HG03354 (cell line): Measurements from ENCODE around the gene PDCD10.

Experiments used
- ATAC-seq: cut with Tn5 transposase; IDR thresholded peaks from one replicate; pipeline ENCODE4 v1.9.1; 2021; ENCODE audit warnings: mild to moderate bottlenecking; ENCODE audit not compliant: unreplicated experiment, poor library complexity, severe bottlenecking

The PDCD10 gene

DNA sequence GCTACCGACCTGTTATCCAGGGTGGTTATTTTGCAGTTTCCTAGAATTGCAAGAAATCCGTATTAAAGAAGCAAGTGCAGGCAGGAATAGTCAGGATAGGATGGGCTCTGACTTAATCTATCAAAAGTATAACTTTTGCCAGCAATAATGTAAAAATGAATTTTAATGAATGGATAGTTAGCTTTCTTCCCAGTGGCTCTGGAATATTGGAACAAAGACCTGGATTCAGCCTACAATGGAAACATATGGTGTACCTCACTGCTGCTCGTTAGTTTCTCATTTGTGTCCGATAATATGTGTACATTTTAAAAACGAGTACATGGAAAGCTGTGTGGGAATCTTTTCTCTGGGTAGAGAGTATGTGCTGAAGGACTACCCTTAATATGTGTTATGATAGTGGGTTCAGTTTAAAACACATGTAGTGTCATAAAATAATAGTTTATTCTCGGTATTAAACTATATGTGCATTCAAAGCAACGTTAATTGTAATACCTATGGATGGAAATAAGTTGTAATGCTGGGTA lies 1.6 kb upstream of the PDCD10 start:
- ATAC-seq, result no peak

DNA sequence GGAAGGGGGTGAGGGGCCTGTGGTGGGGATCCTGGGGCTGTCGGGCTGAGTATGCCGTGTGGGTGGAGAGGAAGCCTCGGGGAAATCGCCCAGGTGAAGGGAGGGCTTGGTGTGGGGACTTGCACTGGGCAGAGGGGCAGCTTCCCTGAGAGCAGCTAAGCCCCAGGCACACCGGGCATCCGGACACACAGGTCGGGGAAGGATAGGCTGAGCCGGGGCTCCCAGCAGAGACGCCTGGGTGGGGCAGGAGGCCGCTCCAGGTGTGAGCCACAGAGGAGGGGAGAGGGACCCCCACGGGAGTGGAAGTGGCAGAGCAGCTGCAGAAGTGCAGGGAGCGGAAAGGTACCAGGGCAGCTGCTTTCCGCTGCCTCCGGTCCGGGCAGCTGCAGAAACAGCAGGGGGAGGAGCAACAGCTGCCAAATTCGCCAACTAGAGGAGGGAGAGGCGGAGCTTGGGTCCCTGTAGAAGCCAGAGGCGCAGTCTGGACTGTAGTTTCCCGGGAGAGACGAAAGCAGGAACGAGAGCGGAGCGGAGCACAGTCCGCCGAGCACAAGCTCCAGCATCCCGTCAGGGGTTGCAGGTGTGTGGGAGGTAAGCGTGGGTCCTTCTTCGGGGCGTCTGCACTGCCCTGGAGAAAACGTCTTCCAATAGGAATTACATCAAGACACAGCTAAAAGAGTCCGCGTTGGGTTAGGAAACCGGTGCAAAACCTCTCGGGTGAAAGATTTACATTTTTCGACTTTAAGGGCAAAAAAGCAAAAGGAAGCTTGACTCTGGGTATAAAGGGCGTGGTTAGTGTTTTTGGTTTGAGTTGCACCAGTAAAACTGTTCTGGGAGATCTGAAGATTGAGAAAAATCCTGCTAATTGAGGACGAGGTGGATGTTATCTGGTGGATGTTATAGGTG lies 794 bp upstream of the PDCD10 start, which contains the start of gene SERPINI1:
Gene SERPINI1 (plus strand): TSS at position 489 of the 906 bp plus-strand sequence. CDS start 53,408 bp downstream, outside the sequence.
- ATAC-seq, result peak; percentile 66

DNA sequence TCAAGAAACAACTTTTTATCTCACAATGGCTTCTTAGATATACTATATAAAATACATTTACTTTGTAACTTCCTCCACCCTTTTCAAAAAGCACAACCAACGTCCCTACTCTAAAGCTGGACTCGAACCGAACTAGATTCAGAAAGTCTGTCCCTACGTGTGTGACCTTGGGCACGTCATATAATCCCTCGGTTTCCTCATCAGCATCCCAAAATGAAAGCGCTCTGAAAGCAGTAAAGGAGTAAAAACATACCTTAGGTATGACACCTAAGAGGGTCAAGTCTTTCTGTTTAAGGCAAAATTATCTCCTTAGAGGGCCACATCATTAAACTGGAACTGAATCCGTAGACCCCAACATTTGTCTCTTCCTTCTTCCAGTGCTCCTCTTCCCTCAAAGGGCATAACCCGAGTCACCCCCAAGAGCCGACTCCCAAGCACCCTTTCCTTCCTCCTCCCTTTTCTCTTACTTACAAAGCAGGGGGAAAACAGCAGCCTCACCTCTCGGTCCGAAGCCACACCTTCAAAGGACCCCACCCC lies 663 bp downstream of the PDCD10 start:
- no peak for ATAC-seq

DNA sequence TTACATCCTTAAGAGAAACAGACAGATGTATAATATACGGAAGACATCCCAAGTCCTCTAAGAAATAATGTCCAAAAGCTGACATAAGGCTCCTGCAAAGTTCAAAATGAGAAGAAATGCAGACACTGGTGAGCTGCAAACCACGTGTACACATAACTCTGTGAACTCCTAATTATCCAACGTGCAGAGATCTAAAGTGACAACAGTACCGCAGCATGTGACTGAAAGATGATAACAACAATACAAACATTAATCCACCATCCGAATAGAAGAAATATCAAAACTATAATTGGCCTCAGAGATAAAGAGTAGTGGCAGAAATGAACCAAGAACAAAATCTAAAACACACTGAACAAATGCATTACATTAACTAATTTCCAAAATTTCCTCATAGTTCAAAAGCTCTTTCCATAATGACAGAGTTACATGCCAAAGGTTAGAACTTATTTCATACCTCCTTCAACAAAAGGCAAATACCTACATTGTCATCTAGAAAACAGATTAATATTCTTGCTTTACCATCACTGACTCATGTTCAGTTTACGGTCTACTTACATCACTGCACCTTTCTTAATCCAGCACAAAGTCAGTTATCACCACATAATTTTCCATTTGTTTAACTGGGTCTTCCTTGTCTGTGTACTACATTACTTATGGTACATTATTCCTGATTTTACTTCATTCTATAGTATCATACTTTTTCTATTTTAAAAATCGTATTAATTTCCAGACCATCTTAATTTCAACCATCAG lies 2.2 kb downstream of the PDCD10 start:
- no peak for ATAC-seq

DNA sequence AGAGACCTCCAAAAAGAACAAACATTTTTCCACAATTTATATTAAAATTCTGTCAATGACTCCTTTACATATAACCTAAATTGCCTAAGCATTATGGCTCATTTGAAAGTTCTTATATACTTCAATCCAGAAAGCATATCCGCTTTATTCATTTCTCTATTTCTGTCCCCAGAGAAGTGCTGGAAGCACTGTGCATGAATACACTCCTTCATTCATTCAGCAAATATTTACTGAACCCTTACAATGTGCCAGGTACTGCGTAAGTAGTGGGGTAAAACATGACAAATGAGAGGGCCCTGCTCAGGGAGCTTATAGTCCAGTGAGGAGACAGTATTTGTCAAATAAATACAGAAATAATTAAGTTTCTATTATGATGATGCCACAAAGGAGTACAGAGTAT lies 3.3 kb downstream of the PDCD10 start:
- ATAC-seq, result no peak

DNA sequence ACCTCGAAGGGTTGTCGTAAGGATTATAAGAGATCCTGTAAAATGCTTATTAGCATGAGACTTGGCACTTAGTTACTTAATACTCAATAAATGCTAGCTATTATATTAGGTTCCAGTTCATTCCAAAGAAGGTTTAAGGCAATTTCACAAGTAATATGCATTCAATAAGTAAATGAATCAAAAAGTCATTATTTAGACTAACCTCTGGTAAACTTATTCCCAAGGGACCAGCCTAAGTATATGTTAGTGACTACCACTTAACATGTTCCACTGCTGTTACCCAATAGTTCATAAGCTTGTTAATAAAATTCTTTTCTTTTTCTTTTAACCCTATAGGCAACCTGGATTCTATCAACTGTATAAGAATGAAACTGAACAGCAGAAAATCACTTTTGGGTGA lies 5.1 kb downstream of the PDCD10 start:
- ATAC-seq, result no peak

DNA sequence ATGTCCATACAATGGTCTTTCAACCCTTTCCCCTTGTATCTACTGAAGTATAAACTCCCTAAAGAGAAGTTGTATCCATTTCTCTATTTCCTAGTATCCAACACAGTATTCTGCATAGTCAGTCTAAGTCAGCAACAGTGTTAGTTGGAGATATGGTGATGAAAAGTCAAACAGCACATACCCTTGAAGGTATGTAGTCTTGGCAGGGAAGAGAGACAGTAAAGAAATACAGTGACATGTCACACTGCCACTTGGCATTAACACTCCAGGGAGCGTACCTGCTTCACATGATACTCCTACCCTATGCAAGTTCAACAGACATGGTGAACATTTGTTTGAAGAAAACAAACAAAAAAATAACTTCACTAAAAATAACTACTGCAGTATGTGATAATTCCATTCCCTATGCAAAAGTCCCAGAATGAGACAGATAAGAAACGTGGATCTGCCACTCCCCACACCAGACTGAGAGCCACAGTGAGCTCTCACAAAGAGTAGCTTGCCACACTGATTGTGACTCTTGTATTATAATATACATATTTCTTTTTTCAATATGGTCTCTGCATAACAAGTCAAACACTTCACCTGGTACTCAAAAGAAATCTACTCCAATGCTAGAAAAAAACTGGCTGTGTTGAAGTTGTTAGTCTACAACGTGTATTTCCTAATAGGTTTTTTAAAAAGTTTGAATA lies 5.9 kb downstream of the PDCD10 start:
- no peak for ATAC-seq

DNA sequence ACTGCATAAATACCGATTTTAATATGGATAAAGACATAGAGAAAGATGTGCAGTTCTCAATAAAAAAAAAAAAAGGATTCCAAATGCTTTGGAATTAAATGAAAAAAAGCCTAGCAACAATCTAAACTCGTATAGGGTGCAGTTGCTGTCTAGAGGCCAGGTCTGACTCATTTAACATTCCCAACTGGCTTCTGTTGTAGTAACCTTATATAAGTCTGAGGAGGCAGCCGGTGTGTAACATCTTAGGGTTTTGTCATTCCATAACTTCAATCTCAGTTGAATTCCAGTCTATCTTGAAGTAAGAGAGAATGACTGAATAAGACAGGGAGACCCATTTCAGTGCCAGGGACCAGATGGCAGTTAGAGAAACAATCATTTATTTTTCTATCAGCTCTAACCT lies 6.5 kb downstream of the PDCD10 start:
- ATAC-seq, result no peak

DNA sequence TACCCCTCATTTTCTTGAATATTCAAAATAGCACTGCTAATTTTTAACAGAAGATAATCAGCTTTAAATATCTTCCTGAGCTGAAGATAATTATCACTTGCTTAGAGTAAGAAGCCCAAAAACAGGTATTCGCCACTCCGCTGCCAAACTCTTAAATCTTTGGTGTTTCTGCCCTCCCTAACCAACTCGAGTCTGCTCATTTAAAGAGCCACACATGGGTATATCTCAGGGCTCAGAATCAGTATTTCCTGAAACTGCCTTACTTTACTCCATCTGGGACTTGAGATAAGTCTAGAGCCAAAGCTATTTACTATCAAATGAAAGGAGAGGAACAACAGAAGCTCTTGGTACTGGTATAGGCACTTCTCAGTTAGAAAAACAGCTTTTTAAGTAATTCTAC lies 10.8 kb downstream of the PDCD10 start:
- ATAC-seq, result no peak

DNA sequence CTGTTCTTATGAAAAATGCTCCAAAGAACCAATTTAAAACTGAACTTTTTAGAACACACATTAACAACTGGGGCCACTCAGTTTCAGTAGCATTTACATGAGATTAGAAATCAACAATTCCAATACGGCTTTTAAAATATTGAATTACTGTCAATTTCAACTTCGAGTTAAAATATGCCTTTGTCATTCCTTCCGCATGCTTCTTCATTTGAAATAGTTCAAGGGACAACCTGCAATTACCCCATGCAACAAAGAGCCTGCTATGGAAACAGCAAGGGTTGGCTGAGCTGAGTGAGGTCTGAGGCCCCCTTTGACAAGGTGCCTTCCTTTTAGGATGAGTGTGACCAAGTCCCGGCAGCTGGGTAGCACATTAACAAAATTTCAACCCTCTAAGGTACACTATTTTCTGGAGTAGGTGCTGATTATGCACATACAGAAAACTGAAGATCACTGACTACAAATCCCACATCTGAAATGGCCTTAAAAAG lies 11.6 kb downstream of the PDCD10 start:
- no peak for ATAC-seq

DNA sequence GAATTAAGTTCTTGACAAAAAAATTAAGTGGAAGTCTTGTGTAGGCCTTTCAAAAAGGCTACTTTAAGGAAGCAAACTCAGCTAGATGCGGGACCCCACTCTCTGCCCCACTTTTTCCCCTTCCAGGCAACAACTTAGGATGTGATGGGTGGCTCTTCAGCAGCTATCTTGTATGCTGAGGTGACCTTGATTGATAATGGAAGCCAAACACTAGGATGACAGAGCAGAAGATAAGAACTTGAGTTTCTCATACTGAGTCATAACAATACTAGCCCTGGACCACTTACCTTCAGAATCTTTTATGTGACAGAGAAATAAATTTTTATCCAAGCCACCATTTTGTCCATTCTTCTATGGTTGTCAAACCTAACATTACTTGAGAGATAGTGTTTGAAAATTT lies 16.1 kb downstream of the PDCD10 start:
- ATAC-seq, result no peak

DNA sequence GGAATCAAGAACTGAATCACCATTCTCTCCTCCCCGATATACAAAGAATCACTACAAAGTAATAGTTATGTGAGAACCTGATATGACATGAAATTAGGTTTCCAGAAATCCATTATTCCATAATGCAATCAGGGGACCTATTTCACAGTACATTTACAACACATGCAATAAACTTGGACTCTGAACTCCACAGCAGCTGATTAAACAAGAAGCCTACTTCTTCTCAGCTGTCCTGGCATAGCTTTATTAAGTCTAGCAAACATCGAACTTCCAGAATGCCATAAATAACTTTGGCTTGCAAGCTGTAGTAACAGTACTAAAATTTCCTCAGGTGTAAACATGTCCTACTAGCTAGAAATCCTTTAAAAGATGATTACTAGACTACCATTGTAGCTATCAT lies 17.8 kb downstream of the PDCD10 start:
- ATAC-seq, result no peak

DNA sequence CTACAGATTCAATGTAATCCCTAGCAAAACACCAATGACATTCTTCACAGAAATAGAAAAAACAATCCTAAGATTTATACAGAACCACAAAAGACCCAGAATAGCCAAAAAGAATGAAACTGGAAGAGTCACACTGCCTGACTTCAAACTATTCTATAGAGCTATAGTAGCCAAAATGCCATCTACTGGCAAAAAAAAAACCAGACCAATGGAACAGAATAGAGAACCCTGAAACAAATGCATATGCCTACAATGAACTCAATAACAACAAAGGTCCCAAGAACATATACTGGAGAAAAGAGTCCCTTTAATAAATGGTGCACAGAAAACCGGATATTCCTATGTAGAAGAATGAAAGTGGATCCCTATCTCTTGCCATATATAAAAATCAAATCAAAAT lies 19.8 kb downstream of the PDCD10 start:
- ATAC-seq, result no peak

DNA sequence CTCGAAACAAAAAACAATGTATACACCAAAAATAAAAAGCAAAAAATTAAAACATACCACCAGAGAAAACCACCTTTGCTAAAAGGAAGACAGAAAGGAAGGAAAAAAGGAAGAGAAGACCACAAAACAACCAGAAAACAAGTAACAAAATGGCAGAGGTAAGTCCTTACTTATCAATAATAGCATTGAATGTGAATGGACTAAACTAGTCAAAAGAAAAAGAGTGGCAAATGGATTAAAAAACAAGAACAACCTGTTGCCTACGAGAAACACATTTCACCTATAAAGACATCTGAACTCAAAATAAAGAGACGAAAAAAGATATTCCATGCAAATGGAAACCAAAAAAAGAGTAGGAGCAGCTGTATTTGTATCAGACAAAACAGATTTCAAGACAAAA lies 22.2 kb downstream of the PDCD10 start:
- ATAC-seq, result no peak

DNA sequence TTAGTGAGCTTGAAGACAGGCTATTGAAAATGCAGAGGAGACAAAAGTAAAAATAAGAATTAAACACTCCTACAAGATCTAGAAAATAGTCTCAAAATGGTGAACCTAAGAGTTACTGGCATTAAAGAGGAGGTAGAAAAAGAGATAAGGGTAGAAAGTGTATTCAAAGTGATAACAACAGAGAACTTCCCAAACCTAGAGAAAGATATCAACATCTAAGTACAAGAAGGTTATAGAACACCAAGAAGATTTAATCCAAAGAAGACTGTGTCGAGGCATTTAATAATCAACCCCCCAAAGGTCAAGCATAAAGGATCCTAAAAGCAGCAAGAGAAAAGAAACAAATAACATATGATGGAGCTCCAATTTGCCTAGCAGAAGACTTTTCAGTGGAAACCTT lies 23.3 kb downstream of the PDCD10 start:
- no peak for ATAC-seq

DNA sequence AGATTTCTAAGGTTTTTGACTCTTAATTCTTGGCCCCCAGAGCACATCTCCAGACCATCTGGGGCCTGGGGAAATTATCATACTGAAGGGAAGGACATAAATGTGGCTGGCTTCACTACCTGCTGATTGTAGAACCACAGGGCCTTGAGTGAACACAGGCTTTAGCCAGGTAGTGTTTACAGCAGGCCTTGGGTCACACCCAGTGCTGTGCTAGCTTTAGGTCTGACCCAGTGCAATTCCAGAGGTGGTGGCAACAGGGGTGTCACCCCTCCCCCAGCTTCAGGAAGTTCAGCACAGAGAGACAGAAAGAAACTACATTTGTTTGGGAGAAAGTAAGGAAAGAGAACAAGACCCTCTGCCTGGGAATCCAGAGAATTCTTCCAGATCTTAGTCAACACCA lies 24.1 kb downstream of the PDCD10 start:
- ATAC-seq, result no peak

DNA sequence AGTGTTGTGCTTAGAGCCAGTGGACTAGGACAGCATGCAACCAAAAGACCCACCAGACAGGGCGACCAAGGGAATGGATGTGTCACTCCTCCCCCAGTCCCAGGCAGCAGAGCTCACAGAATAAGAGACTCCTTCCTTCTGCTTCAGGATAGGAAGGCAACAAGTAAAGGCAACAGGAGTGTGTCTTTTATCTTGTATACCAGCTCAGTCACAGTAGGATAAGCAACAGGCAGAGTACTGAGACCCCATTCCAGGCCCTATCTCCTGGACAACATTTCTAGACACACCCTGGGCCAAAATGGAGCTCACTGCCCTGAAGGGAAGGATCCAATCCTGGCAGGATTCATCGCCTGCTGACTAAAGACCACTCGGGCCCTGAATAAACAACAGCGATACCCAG lies 25.0 kb downstream of the PDCD10 start:
- ATAC-seq, result no peak

DNA sequence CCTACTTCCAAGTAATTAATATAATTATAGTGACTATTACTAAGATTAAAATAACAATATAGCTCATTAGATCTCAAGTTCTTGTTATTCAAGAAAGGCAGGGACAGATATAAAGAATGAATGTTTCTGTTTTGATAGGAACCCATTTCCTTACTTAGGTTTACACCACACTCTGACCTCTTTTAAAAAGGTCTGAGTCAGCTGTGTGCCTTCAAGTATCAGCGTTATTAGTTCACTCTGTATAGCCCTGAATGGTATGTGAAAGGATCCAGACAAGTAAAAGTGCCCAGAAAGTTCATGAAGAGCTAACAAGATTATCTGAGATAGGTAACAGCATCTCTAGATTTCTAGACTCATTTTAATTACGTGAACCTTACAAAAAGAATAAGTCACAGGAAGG lies 28.9 kb downstream of the PDCD10 start:
- ATAC-seq, result no peak

DNA sequence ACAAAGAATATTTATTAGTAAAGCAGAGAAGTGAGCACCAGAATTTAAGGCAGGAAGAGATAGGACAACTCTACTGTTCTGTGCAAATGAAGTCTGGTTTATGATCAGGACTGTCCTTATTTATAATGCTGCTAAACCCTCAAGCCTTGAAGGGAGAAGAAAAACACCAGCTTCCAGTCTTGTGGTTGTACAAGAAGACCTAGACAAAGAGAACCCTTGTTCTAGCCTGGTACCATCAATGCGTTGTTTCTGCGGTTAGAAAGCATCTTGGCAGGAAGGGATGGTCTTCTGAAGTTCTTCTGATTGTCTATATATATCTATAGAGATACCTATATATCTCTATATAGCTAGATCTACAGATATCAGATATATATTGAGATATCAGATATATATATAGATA lies 33.8 kb downstream of the PDCD10 start:
- ATAC-seq, result no peak

DNA sequence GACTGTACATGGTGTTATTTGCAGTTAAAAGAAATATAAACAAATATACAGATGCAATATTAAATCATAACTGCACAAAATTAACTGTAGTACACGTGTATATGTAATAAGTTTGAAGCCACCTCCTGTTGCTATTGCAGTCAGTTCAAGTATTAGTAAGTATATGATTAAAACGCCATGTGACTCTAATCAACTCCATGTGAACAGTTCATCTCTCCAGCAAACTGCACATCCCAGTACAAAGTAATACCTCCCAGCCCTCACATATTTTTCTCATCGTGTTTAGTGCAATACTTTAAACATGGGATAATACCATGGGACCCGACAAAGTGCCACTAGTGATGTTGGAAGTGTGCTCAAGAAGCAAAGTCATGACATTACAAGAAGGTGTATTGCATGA lies 34.6 kb downstream of the PDCD10 start:
- ATAC-seq, result no peak
